PC-9 (cell line): ENCODE data around the gene VDAC1. TPM values are rescaled to one million over a fixed set of nuclear protein-coding genes. Genes with fewer than 3 reads are reported as not detected.
A peak's percentile ranks its signal among the peaks of the same experiment; 100 is the strongest.

Experiments used
- BruUV-seq: library from RNA; stranded (reverse); fragments of 400-500 nt; replicated peaks from 2 replicates; lab custom pipeline; 2021; lab: Mats Ljungman, UMichigan
- CTCF ChIA-PET: fragments of 300-600 bp; sonication (Branson Sonifier 250); formaldehyde crosslinking; loops from one replicate; lab custom pipeline; 2022; ENCODE audit warnings: antibody characterized with exemption; lab: Charles Lee
- POLR2A ChIA-PET: fragments of 300-600 bp; sonication (Branson Sonifier 250); formaldehyde crosslinking; loops from one replicate; lab custom pipeline; 2022; ENCODE audit warnings: antibody characterized with exemption; ENCODE audit not compliant: unreplicated experiment; lab: Charles Lee
- DNase-seq, 2 experiments: peaks; one replicate each; pipeline versions ENCODE4 v3.0.0 to v3.0.0-alpha.2; 2015 to 2022; ENCODE audit warnings: mixed read lengths in 1 of 2
- H2AFZ ChIP-seq: fragments of 200-600 bp; sonication (generic); 2 replicates; pipeline ENCODE4 v1.8.1; 2017; ENCODE audit warnings: antibody characterized with exemption
- H3F3A ChIP-seq: fragments of 200-600 bp; sonication (generic); 2 replicates; pipeline ENCODE4 v1.8.1; 2017; ENCODE audit warnings: antibody characterized with exemption, mild to moderate bottlenecking, low read depth; ENCODE audit not compliant: insufficient read depth
- H3K27ac ChIP-seq: fragments of 200-600 bp; sonication (generic); 2 replicates; pipeline ENCODE4 v1.6.1; 2016; ENCODE audit warnings: mixed run types
- H3K27me3 ChIP-seq: fragments of 200-600 bp; sonication (generic); 2 replicates; pipeline ENCODE4 v1.6.1; 2016; ENCODE audit warnings: low read depth, mixed run types; ENCODE audit not compliant: insufficient read depth
- H3K36me3 ChIP-seq: fragments of 200-600 bp; sonication (generic); 2 replicates; pipeline ENCODE4 v1.6.1; 2016; ENCODE audit warnings: low read depth, mixed run types
- H3K4me1 ChIP-seq: fragments of 200-600 bp; sonication (generic); replicated peaks from 2 replicates; pipeline ENCODE4 v1.6.1; 2016; ENCODE audit warnings: mixed run types; ENCODE audit not compliant: insufficient read depth
- H3K4me2 ChIP-seq: fragments of 200-600 bp; sonication (generic); 2 replicates; pipeline ENCODE4 v1.6.1; 2017; ENCODE audit warnings: mixed run types
- H3K4me3 ChIP-seq: fragments of 200-600 bp; sonication (generic); 2 replicates; pipeline ENCODE4 v1.6.1; 2016; ENCODE audit warnings: mixed run types
- H3K79me2 ChIP-seq: fragments of 200-600 bp; sonication (generic); 2 replicates; pipeline ENCODE4 v1.6.1; 2017; ENCODE audit warnings: low read depth, mixed run types
- H3K9me2 ChIP-seq: fragments of 200-600 bp; sonication (generic); 2 replicates; pipeline ENCODE4 v1.8.1; 2017; ENCODE audit warnings: mild to moderate bottlenecking; ENCODE audit not compliant: insufficient read depth
- H3K9me3 ChIP-seq: fragments of 200-600 bp; sonication (generic); 2 replicates; pipeline ENCODE4 v1.8.1; 2016; ENCODE audit warnings: low read depth; ENCODE audit not compliant: insufficient read depth
- H4K20me1 ChIP-seq: fragments of 200-600 bp; sonication (generic); 2 replicates; pipeline ENCODE4 v1.8.1; 2017; ENCODE audit not compliant: insufficient read depth
- EZH2 ChIP-seq: fragments of 200-600 bp; sonication (generic); IDR thresholded peaks from 2 replicates; pipeline ENCODE4 v1.8.0; 2017; ENCODE audit warnings: antibody characterized with exemption, low read depth
- intact Hi-C: fragments of 100-400 bp; cut with micrococcal nuclease; formaldehyde crosslinking; loops from one replicate; pipeline ENCODE4 v1.10.0; 2022; ENCODE audit not compliant: unreplicated experiment
- total RNA-seq: library from RNA; stranded (reverse); gene quantifications from 2 replicates; pipeline ENCODE4 v1.2.3, GENCODE V29; 2021
- TF ChIP-seq, protein P1 (sequence below): fragments of 200-600 bp; sonication (generic); conservative IDR thresholded peaks from 2 replicates; pipeline ENCODE4 v1.6.1; 2017; ENCODE audit warnings: mixed run types, antibody characterized with exemption, mild to moderate bottlenecking, moderate library complexity

The VDAC1 gene
- total RNA-seq, 1 experiment from 2014 or later = 228 TPM

DNA sequence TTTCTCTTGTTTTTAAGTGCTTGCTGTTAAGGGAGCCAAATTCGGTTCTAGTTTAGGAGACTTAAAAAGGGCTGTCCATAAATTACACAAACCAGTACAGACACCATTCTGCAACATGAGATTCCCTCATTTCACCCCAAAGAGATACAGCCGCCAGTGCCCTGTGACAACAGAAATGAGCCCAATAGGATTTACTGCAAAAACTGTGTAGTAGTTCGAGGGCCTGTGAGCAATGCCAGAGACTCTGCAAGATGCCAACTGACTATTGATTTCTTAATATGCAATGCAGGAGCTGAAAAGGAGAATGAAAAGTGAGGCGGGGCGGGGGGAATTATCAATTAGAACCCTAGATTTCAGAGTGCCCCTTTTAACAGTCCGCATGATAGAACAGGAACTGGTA is 30.6 kb downstream of the VDAC1 start:
- no peak overlapping the region for H2AFZ ChIP-seq
- no peak overlapping the region for H3K4me3 ChIP-seq
- no peaks in the 10 kb centered on the region for H3K27me3 ChIP-seq
- ChIA-PET CTCF (no interaction called here), POLR2A (no interaction called here)
- no peak overlapping the region for H3K4me2 ChIP-seq
- no peak for DNase-seq
- peaks cover 88% of the 10 kb centered on the region for H3F3A ChIP-seq
- H3K9me3 ChIP-seq = no peaks in the 10 kb centered on the region
- intact Hi-C loops = no loop called here
- H3K27ac ChIP-seq = 0 out of 2 replicates have a peak overlapping the region, but pooled peaks have one; percentile 13
- H3K4me1 ChIP-seq = 0 out of 2 replicates have a peak, but pooled peaks cover 7% of the 10 kb centered on the region
- TF ChIP-seq, protein P1, sequence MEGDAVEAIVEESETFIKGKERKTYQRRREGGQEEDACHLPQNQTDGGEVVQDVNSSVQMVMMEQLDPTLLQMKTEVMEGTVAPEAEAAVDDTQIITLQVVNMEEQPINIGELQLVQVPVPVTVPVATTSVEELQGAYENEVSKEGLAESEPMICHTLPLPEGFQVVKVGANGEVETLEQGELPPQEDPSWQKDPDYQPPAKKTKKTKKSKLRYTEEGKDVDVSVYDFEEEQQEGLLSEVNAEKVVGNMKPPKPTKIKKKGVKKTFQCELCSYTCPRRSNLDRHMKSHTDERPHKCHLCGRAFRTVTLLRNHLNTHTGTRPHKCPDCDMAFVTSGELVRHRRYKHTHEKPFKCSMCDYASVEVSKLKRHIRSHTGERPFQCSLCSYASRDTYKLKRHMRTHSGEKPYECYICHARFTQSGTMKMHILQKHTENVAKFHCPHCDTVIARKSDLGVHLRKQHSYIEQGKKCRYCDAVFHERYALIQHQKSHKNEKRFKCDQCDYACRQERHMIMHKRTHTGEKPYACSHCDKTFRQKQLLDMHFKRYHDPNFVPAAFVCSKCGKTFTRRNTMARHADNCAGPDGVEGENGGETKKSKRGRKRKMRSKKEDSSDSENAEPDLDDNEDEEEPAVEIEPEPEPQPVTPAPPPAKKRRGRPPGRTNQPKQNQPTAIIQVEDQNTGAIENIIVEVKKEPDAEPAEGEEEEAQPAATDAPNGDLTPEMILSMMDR = no peak
- no peak for TF ChIP-seq EZH2
- no TSS peak for BruUV-seq
- no peaks in the 10 kb centered on the region for H3K9me2 ChIP-seq
- H3K79me2 ChIP-seq = peaks cover 20% of the 10 kb centered on the region
- peaks cover 41% of the 10 kb centered on the region for H3K36me3 ChIP-seq
- no peaks in the 10 kb centered on the region for H4K20me1 ChIP-seq

DNA sequence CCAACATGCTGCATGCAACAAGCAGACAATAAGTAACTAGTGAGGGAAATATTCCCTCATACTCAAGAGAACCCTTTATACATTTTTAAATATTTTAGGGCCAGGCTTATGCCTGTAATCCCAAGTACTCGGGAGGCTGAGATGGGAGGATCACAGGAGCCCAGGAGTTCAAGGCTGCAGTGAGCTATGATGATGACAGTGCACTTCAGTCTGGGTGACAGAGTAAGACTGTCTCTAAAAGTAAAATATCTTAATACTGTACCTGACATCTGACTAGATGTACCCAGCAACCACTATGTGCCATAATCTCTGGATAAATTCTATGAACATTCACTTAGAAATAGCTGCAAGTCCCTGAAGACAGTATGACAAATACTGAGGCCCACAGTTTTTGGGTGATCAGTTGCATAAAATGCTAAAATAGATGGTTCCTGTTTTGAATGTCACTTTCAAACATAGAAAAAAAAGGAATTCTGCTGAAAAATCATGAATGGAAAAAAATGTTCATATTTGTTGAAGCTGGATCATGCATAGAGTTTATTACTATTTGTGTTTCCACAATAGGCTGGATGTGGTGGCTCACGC is 34.4 kb downstream of the VDAC1 start:
- CTCF ChIA-PET = interaction anchor here (0.6 kb wide), 2 partner anchors 32 to 1142 kb away, joined by 3 to 6 read pairs; no protein-coding TSS in a partner anchor

DNA sequence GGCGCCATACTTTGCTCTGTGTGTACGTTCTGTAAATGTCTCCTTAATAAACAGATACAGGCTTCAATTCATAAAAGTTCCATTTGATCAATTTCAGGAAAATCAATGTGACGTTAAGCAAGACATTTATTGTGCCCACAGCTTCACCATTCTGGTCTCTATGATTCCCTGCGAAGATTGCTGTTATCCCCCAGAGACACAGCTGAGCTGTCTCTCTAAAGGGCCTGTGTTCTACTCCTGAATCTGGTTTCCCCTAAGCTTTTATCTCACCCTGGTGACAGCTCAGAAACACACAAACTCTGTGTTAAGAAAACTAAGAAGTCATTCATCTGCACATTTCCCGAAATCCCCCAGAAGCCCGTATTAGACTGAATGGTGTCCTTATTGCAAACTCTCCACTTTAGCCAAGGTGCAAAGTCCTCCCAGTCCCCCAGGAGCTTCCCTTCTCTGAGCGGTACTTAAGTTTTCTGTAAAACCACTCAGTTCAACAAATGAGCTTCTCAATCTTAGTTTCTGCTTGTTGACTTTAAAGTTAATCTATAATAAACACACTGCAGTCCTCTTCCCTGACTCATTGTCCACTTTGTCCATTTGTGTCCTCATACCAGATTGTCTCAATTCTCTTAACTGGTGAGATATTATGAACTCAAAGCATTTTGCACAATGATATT is 35.0 kb downstream of the VDAC1 start:
- Histone ChIP-seq H3K79me2 (peaks cover 35% of the 10 kb centered on the region), H3F3A (peaks cover 51% of the 10 kb centered on the region), H4K20me1 (no peaks in the 10 kb centered on the region), H3K4me3 (peak overlapping the region; percentile 74; the same call in 1 of the 2 replicates), H3K9me3 (no peaks in the 10 kb centered on the region), H3K27ac (peak overlapping the region; percentile 13; the same call in 1 of the 2 replicates), H3K9me2 (no peaks in the 10 kb centered on the region), H3K27me3 (no peaks in the 10 kb centered on the region), H3K4me2 (peak overlapping the region; percentile 87), H3K36me3 (peaks cover 16% of the 10 kb centered on the region), H2AFZ (no peak overlapping the region), H3K4me1 (peaks cover 16% of the 10 kb centered on the region; the same call in 1 of the 2 replicates)
- CTCF ChIA-PET = interaction anchor here (0.6 to 1.1 kb wide), 4 partner anchors 10 to 1293 kb away, joined by 3 to 6 read pairs (median 3); no protein-coding TSS in a partner anchor
- BruUV-seq = no TSS peak
- TF ChIP-seq, protein P1 = no peak
- no peak for TF ChIP-seq EZH2
- POLR2A ChIA-PET = interaction anchor here (0.6 kb wide), 2 partner anchors 256 to 358 kb away, joined by 4 read pairs; no protein-coding TSS in a partner anchor
- intact Hi-C loops = no loop called here
- peak in 1 of 2 experiments; percentile 42 for DNase-seq

More for the DNA sequence above, 34.4 kb downstream of the VDAC1 start:
- no peaks in the 10 kb centered on the region for H3K27me3 ChIP-seq
- TF ChIP-seq EZH2 = no peak
- TF ChIP-seq, protein P1 = no peak
- H3F3A ChIP-seq = peaks cover 55% of the 10 kb centered on the region
- intact Hi-C loops = no loop called here
- H3K9me3 ChIP-seq = no peaks in the 10 kb centered on the region
- H3K27ac ChIP-seq = peak overlapping the region; percentile 13; the same call in 1 of the 2 replicates
- no peaks in the 10 kb centered on the region for H3K9me2 ChIP-seq
- H3K4me1 ChIP-seq = peaks cover 16% of the 10 kb centered on the region; the same call in 1 of the 2 replicates
- no peaks in the 10 kb centered on the region for H4K20me1 ChIP-seq
- peaks cover 21% of the 10 kb centered on the region for H3K36me3 ChIP-seq
- POLR2A ChIA-PET = no interaction called here
- H3K4me2 ChIP-seq = no peak overlapping the region
- H2AFZ ChIP-seq = no peak overlapping the region
- H3K4me3 ChIP-seq = no peak overlapping the region
- no peak for DNase-seq
- peaks cover 29% of the 10 kb centered on the region for H3K79me2 ChIP-seq
- BruUV-seq = no TSS peak
